Panc1 (cell line): ENCODE data around the gene RLBP1. TPM values are rescaled to one million over a fixed set of nuclear protein-coding genes. Genes with fewer than 3 reads are reported as not detected.

Source experiments
- ATAC-seq: fragments of 200-7000 bp; cut with Tn5 transposase; 2 replicates; pipeline ENCODE4 v1.9.1; 2020; ENCODE audit warnings: mild to moderate bottlenecking, moderate library complexity
- BruUV-seq: library from RNA; stranded (reverse); fragments of 400-500 nt; replicated peaks from 2 replicates; lab custom pipeline; 2021; lab: Mats Ljungman, UMichigan
- CTCF ChIA-PET: fragments of 300-600 bp; sonication (Branson Sonifier 250); formaldehyde crosslinking; loops from one replicate; lab custom pipeline; 2022; ENCODE audit warnings: antibody characterized with exemption; lab: Charles Lee
- POLR2A ChIA-PET: fragments of 300-600 bp; sonication (Branson Sonifier 250); formaldehyde crosslinking; loops from one replicate; lab custom pipeline; 2022; ENCODE audit warnings: antibody characterized with exemption; lab: Charles Lee
- DNase-seq: peaks from one replicate; pipeline ENCODE4 v3.0.0-alpha.2; 2010; ENCODE audit warnings: low read depth, low spot score
- H3K27ac ChIP-seq: 2 replicates; pipeline ENCODE4 v1.5.1; 2011; ENCODE audit warnings: mild to moderate bottlenecking, low read length, inconsistent platforms
- H3K27me3 ChIP-seq: fragments of 200-500 bp; sonication (Bioruptor generic); 2 replicates; pipeline ENCODE4 v1.6.0; 2014; ENCODE audit warnings: low read length, inconsistent platforms; ENCODE audit not compliant: control insufficient read depth, insufficient read depth
- H3K36me3 ChIP-seq: fragments of 200-500 bp; sonication (Bioruptor generic); 2 replicates; pipeline ENCODE4 v1.5.1; 2014; ENCODE audit warnings: inconsistent platforms, mild to moderate bottlenecking, low read length, moderate library complexity; ENCODE audit not compliant: control insufficient read depth, insufficient read depth
- H3K4me1 ChIP-seq: 2 replicates; pipeline ENCODE4 v1.5.1; 2011; ENCODE audit warnings: inconsistent platforms, mild to moderate bottlenecking, low read length, moderate library complexity; ENCODE audit not compliant: control insufficient read depth, insufficient read depth
- H3K4me3 ChIP-seq, 2 experiments: 2 replicates each; pipeline ENCODE4 v1.5.1; 2011 to 2012; ENCODE audit warnings: low read depth in 2 of 2, low read length in 2 of 2, mild to moderate bottlenecking in 2 of 2, inconsistent platforms in 1 of 2, moderate library complexity in 1 of 2
- H3K9me3 ChIP-seq: fragments of 200-500 bp; sonication (Bioruptor generic); 2 replicates; pipeline ENCODE4 v1.5.1; 2014; ENCODE audit warnings: low read depth, mild to moderate bottlenecking, inconsistent platforms, low read length, moderate library complexity; ENCODE audit not compliant: control insufficient read depth, insufficient read depth
- POLR2AphosphoS5 ChIP-seq: IDR thresholded peaks from 2 replicates; pipeline ENCODE4 v1.6.1; 2012; ENCODE audit warnings: mild to moderate bottlenecking, low read depth, low read length, moderate library complexity
- SIN3A ChIP-seq: IDR thresholded peaks from 2 replicates; pipeline ENCODE4 v1.6.1; 2012; ENCODE audit warnings: low read depth, mild to moderate bottlenecking, low read length, moderate library complexity, borderline replicate concordance; ENCODE audit not compliant: insufficient read depth
- TCF7L2 ChIP-seq: IDR thresholded peaks from 2 replicates; pipeline ENCODE4 v1.6.1; 2011; ENCODE audit warnings: mild to moderate bottlenecking, low read depth, low read length, inconsistent platforms
- in situ Hi-C: cut with HindIII; loops from 2 replicates; pipeline ENCODE4 v1.10.0; 2016; ENCODE audit warnings: low sequenced_read_pairs, low pct_unique_long_range_greater_than_20kb
- intact Hi-C: fragments of 100-400 bp; cut with micrococcal nuclease; formaldehyde crosslinking; loops from one replicate; pipeline ENCODE4 v1.10.0; 2022; ENCODE audit not compliant: unreplicated experiment
- total RNA-seq: library from RNA; stranded (reverse); gene quantifications from one replicate; pipeline ENCODE4 v1.2.1, GENCODE V29; 2021; ENCODE audit not compliant: unreplicated experiment
- TF ChIP-seq, protein P1 (sequence below): fragments of 450-650 bp; IDR thresholded peaks from 2 replicates; pipeline ENCODE4 v1.5.1; 2017; ENCODE audit warnings: mild to moderate bottlenecking
- TF ChIP-seq, protein P2 (sequence below), 2 experiments: IDR thresholded peaks; 2 replicates each; pipeline ENCODE4 v1.6.1; 2011 to 2012; ENCODE audit warnings: low read depth in 2 of 2, control low read depth in 1 of 2, low read length in 1 of 2, mild to moderate bottlenecking in 1 of 2, moderate library complexity in 1 of 2; ENCODE audit not compliant: insufficient read depth in 1 of 2

RLBP1 gene
- total RNA-seq, 1 experiment from 2014 or later: not detected

DNA sequence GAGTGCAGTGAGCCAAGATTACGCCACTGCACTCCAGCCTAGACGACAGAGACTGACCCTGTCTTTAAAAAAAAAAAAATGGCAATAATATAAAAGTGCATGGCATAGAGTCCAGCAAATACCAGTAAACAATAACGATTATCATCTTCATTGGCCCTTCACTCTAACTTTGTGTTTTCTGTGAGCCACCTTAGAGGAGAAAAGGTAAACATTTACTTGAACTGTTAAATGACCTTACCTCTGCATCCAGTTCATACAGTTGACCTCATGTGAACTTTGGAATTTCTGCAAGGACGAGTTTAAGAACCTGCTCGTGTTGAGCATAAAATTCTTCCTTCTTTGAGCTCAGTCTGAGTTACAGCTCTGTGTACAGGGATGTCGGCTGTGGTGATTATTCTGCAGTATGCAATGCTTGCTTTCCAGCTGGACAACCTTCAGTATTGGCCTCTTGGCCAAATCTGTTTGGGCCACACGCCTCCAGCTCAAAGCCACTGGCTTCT, 56.6 kb downstream of the RLBP1 start:
- in situ Hi-C loops (no loop called here), intact Hi-C loops (no loop called here)
- POLR2A ChIA-PET: no interaction called here
- peaks cover 15% of the 10 kb centered on the region for H3K4me1 ChIP-seq
- H3K27me3 ChIP-seq: no peaks in the 10 kb centered on the region
- TF ChIP-seq, protein P1, sequence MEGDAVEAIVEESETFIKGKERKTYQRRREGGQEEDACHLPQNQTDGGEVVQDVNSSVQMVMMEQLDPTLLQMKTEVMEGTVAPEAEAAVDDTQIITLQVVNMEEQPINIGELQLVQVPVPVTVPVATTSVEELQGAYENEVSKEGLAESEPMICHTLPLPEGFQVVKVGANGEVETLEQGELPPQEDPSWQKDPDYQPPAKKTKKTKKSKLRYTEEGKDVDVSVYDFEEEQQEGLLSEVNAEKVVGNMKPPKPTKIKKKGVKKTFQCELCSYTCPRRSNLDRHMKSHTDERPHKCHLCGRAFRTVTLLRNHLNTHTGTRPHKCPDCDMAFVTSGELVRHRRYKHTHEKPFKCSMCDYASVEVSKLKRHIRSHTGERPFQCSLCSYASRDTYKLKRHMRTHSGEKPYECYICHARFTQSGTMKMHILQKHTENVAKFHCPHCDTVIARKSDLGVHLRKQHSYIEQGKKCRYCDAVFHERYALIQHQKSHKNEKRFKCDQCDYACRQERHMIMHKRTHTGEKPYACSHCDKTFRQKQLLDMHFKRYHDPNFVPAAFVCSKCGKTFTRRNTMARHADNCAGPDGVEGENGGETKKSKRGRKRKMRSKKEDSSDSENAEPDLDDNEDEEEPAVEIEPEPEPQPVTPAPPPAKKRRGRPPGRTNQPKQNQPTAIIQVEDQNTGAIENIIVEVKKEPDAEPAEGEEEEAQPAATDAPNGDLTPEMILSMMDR: no peak
- TF ChIP-seq TCF7L2: no peak
- TF ChIP-seq POLR2AphosphoS5: no peak
- TF ChIP-seq, protein P2, sequence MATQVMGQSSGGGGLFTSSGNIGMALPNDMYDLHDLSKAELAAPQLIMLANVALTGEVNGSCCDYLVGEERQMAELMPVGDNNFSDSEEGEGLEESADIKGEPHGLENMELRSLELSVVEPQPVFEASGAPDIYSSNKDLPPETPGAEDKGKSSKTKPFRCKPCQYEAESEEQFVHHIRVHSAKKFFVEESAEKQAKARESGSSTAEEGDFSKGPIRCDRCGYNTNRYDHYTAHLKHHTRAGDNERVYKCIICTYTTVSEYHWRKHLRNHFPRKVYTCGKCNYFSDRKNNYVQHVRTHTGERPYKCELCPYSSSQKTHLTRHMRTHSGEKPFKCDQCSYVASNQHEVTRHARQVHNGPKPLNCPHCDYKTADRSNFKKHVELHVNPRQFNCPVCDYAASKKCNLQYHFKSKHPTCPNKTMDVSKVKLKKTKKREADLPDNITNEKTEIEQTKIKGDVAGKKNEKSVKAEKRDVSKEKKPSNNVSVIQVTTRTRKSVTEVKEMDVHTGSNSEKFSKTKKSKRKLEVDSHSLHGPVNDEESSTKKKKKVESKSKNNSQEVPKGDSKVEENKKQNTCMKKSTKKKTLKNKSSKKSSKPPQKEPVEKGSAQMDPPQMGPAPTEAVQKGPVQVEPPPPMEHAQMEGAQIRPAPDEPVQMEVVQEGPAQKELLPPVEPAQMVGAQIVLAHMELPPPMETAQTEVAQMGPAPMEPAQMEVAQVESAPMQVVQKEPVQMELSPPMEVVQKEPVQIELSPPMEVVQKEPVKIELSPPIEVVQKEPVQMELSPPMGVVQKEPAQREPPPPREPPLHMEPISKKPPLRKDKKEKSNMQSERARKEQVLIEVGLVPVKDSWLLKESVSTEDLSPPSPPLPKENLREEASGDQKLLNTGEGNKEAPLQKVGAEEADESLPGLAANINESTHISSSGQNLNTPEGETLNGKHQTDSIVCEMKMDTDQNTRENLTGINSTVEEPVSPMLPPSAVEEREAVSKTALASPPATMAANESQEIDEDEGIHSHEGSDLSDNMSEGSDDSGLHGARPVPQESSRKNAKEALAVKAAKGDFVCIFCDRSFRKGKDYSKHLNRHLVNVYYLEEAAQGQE (IDR thresholded peaks at IDR 0.05; ENCODE audit: insufficient read depth in 1 of 2, low read depth in 2 of 2, low read length in 1 of 2): no peak
- no peak for TF ChIP-seq SIN3A
- CTCF ChIA-PET: no interaction called here
- H3K4me3 ChIP-seq: no peak overlapping the region
- ATAC-seq (no peak), DNase-seq (no peak)
- no TSS peak for BruUV-seq
- H3K27ac ChIP-seq: no peak overlapping the region
- no peaks in the 10 kb centered on the region for H3K36me3 ChIP-seq
- H3K9me3 ChIP-seq: no peaks in the 10 kb centered on the region

DNA sequence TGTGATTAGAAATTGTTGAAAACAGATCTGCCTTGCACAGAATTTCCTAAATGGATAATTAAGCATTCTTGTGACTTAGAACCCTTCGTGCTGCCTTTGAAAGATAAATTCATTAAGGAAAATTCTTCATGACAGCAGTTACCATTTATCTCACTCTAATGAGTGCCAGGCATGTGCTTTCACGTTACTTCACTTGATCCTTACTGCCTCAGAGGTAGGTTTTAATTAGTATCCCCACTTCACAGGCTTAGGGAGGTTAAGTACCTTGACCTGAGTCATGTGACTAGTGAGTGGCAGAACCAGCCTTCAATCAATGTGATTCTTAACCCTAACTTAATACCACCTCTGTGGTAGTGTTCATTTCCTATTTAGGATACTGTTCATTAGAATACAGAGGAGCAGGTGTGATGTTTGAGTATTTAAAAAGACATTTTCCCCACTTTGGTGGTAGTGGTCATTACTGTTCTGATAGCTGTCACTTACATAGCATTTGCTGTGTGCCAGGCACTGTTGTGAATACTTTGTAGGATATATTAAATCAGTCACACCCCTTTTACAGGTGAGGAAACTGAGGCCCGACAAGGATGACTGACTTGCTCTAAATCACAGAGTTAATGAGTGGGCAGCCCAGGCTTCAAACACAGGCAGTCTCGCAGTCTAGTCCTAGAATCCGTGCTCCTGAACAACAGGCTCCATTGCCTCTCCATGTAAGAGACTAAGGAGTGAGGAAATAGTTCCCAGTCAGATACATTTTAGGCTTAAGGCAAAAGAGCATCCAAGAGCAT, 57.9 kb downstream of the RLBP1 start:
- no peaks in the 10 kb centered on the region for H3K9me3 ChIP-seq
- no peak overlapping the region for H3K27ac ChIP-seq
- no peak for TF ChIP-seq TCF7L2
- TF ChIP-seq POLR2AphosphoS5: no peak
- TF ChIP-seq, protein P2 (IDR thresholded peaks at IDR 0.05; ENCODE audit: insufficient read depth in 1 of 2, low read depth in 2 of 2, low read length in 1 of 2): no peak
- ATAC-seq (no peak), DNase-seq (no peak)
- H3K36me3 ChIP-seq: no peaks in the 10 kb centered on the region
- in situ Hi-C loops: no loop called here
- no peak overlapping the region for H3K4me3 ChIP-seq
- H3K4me1 ChIP-seq: peaks cover 15% of the 10 kb centered on the region
- intact Hi-C loops: no loop called here
- ChIA-PET CTCF (no interaction called here), POLR2A (no interaction called here)
- BruUV-seq: no TSS peak
- H3K27me3 ChIP-seq: no peaks in the 10 kb centered on the region
